ENCODE data around the gene KIF26B.

Gene KIF26B

DNA sequence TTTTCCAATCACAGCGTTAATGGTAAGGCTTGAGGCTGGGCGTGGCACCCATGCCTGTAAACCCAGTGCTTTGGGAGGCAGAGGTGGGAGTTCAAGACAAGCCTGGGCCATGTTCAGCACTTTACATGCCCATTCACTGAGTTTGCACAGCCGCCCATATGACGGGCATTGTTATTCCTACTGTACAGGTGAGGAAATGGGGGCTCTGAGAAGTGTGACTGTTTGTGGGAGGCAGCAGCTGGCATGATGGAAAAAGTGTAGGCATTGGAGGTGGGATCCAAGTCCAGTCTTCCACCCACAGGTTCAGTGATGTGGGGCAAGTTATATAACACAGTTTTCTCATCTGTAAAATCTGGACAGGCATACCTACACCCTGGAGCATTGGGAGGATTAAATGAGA lies 445.9 kb downstream of the KIF26B start:
- peaks cover 13% of the 10 kb centered on the region; the same call in 1 of the 2 replicates for H3K36me3 ChIP-seq
- TF ChIP-seq, protein P1, sequence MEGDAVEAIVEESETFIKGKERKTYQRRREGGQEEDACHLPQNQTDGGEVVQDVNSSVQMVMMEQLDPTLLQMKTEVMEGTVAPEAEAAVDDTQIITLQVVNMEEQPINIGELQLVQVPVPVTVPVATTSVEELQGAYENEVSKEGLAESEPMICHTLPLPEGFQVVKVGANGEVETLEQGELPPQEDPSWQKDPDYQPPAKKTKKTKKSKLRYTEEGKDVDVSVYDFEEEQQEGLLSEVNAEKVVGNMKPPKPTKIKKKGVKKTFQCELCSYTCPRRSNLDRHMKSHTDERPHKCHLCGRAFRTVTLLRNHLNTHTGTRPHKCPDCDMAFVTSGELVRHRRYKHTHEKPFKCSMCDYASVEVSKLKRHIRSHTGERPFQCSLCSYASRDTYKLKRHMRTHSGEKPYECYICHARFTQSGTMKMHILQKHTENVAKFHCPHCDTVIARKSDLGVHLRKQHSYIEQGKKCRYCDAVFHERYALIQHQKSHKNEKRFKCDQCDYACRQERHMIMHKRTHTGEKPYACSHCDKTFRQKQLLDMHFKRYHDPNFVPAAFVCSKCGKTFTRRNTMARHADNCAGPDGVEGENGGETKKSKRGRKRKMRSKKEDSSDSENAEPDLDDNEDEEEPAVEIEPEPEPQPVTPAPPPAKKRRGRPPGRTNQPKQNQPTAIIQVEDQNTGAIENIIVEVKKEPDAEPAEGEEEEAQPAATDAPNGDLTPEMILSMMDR (IDR thresholded peaks at IDR 0.05; ENCODE audit: low read depth, low read length): no peak
- no peaks in the 10 kb centered on the region for H3K27me3 ChIP-seq
- peaks cover 44% of the 10 kb centered on the region for H3K4me1 ChIP-seq
- DNase-seq: no peak
- no peaks in the 10 kb centered on the region for H3K9me3 ChIP-seq
- H3K4me3 ChIP-seq (ENCODE audit: low read depth, low read length): no peak overlapping the region

DNA sequence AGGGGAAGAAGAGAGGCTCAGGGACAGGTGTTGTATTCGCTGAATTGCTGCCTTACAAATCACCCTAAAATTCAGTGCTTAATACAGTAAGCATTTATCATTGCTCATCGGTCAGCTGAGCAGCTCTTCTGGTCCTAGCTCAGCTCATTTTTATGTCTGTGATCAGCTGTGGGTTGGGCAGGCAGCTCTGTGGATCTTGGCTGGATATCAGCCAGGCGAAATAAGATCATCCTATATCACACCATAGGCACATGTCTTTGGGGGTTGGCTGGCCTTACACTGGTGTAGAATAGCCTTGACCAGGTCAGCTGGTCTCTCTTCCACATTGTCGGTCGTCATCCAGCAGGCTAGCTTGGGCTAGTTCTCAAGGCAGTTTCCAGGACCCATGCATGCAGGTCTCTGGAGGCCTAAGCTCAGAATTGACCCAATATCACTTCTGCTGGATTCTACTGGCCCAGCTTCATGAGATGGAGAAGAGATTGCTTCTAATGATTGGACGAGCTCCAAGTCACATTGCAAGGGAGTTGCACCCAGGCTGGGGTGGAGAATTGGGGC lies 448.6 kb downstream of the KIF26B start:
- Histone ChIP-seq H3K9me3 (no peaks in the 10 kb centered on the region), H3K4me3 (ENCODE audit: low read depth, low read length) (no peak overlapping the region), H3K27me3 (no peaks in the 10 kb centered on the region), H3K4me1 (peaks cover 48% of the 10 kb centered on the region), H3K36me3 (peaks cover 25% of the 10 kb centered on the region)
- TF ChIP-seq, protein P1 (IDR thresholded peaks at IDR 0.05; ENCODE audit: low read depth, low read length): no peak
- no peak for DNase-seq

DNA sequence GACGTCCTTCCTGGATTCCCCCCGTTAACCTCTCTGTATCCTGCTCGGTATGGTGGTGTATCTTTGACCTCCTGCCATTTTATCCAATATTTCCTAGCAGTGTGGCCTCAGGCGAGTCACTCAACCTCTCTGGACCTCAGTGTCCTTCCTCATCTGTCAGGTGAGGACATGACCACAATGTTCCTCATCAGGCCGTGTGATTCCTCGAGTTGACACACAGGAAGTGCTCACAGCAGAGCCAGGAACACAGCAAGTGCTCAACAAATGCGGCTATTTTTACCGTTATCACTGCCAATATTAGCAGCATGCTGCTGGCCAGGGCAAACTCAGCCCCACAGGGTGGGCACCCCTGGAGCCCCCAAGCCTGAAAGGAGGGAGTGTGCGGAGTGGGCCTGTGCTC lies 450.2 kb downstream of the KIF26B start:
- no peak for DNase-seq
- peak overlapping the region; percentile 3; the same call in 1 of the 2 replicates for H3K4me3 ChIP-seq (ENCODE audit: low read depth, low read length)
- TF ChIP-seq, protein P1 (IDR thresholded peaks at IDR 0.05; ENCODE audit: low read depth, low read length): no peak
- peaks cover 25% of the 10 kb centered on the region for H3K36me3 ChIP-seq
- no peaks in the 10 kb centered on the region for H3K9me3 ChIP-seq
- no peaks in the 10 kb centered on the region for H3K27me3 ChIP-seq
- H3K4me1 ChIP-seq: peaks cover 34% of the 10 kb centered on the region

DNA sequence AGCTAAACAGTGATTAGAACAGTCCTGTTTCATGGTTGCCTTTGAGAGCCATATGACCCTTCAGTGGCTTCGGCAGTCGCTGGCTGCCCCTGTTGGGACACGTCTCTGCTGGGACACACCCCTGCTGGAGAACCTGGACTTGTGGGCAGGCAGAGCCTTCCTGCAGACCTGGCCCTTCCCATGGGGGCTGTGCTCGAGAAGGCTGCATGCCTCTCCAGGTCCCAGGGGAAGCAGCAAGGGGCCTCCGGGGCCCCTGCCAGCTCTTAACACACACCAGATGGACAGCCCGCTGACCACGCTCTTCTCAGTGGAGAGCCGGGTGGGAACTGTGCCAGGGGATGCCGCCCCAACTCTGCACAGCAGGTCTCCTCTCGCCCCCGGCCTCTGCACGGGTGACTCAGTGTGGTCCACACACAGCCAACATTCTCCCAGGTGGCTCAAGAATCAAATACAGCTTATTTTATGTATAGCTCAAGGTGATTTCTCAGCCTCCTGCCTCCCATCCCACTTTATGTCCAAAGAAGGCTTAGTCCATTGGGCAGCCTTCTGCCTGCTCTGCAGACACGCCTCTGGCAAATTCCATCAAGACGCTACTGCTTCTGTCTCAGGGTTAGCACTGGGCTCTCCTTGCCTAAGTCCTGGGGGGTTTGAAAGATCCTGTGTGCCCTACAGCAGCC lies 450.8 kb downstream of the KIF26B start:
- peaks cover 25% of the 10 kb centered on the region for H3K36me3 ChIP-seq
- H3K4me3 ChIP-seq (ENCODE audit: low read depth, low read length): peak overlapping the region; percentile 42
- peaks cover 34% of the 10 kb centered on the region for H3K4me1 ChIP-seq
- DNase-seq: peak; percentile 95
- no peaks in the 10 kb centered on the region for H3K9me3 ChIP-seq
- TF ChIP-seq, protein P1 (IDR thresholded peaks at IDR 0.05; ENCODE audit: low read depth, low read length): peak; percentile 4; the same call in 1 of the 2 replicates
- no peaks in the 10 kb centered on the region for H3K27me3 ChIP-seq

DNA sequence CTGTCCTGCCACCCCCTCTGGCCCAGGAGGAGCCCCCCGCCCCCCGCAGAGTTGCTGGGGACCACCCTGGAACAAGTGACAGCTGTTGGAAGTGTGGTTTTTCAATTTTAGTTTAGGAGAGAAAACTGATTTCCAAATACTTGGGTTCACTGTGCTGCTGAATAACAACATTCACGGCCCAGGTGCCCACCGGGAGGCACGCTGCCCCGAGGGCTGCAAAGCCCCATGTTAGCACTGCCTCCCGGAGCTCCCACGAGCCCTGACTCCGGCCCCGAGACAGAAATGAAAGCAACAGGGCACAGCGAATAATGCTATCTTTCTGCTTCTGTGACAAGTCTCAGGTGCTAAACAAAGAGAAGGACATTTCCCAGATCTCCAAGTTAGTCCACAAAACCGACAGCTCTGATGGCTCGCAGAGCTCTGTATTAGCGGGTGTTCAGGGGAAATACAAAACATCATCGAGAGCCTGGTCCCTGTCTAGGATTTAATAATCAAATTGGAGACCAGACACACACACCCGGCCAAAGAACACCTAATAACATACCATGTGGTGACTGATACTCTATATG lies 451.5 kb downstream of the KIF26B start:
- no peaks in the 10 kb centered on the region for H3K27me3 ChIP-seq
- H3K4me1 ChIP-seq: peaks cover 34% of the 10 kb centered on the region
- peak; percentile 79 for DNase-seq
- TF ChIP-seq, protein P1 (IDR thresholded peaks at IDR 0.05; ENCODE audit: low read depth, low read length): no peak
- H3K9me3 ChIP-seq: no peaks in the 10 kb centered on the region
- H3K4me3 ChIP-seq (ENCODE audit: low read depth, low read length): peak overlapping the region; percentile 42
- peaks cover 29% of the 10 kb centered on the region for H3K36me3 ChIP-seq

DNA sequence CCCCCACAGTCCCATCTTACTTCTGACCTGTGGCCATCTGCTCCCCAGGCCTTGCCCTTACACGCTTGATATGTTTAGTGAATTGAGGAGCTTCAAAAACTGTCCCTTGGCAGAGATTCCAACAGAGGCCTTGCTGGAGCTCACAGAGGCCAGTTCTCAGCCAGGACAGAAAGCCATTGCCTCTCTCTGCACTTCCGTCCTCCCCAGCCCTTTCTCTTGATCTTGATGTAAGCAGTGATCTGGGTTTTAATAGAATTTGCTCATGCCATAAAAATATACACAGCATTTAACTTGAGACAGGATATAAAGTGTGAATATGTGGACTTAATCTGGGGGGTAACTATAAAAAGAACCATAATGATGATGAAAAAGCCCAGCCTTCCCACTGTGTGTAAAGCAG lies 453.5 kb downstream of the KIF26B start:
- TF ChIP-seq, protein P1 (IDR thresholded peaks at IDR 0.05; ENCODE audit: low read depth, low read length): no peak
- H3K36me3 ChIP-seq: peaks cover 39% of the 10 kb centered on the region
- no peak overlapping the region for H3K4me3 ChIP-seq (ENCODE audit: low read depth, low read length)
- no peak for DNase-seq
- peaks cover 29% of the 10 kb centered on the region for H3K4me1 ChIP-seq
- H3K9me3 ChIP-seq: no peaks in the 10 kb centered on the region
- no peaks in the 10 kb centered on the region for H3K27me3 ChIP-seq
